GM18498 (cell line): Measurements from ENCODE around the gene PTPRA.
"Not testable (repeated sequence)": the region's sequence is repeated elsewhere in the genome, so short reads cannot be mapped to it uniquely, and the experiment has no call there.

Experiments
- ATAC-seq: cut with Tn5 transposase; IDR thresholded peaks from one replicate; pipeline ENCODE4 v1.9.1; 2021; ENCODE audit warnings: mild to moderate bottlenecking, moderate library complexity; ENCODE audit not compliant: unreplicated experiment

PTPRA gene

DNA sequence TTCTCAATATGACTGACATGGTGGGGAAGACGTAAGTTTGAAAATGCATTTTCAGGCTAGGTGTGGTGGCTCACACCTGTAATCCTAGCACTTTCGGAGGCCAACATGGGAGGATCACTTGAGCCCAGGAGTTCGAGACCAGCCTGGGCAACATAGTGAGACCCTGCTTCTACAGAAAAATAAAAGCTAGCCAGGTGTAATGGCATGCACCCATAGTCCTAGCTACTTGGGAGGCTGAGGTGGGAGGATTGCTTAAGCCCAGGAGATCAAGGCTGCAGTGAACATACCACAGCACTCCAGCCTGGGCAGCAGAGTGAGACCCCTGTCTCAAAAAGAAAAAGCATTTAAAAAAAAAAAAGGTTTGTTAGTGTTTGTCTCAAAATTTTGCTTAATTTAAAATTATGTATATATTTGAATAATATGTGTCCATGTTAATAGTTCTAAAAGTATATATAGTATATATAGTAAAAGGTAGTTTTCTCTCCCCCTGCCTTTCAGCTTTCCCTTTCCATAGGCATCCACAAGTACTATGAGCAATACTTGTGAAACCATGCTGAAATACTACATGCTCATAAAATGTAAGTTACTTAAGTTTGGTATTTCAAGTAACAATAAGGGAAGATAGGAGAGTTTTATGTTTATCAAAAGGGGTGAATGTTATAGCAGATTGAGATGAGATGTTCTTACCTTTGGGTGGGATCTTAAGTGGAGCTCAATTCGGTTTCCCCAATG lies 15.1 kb downstream of the PTPRA start:
- ATAC-seq: no peak

DNA sequence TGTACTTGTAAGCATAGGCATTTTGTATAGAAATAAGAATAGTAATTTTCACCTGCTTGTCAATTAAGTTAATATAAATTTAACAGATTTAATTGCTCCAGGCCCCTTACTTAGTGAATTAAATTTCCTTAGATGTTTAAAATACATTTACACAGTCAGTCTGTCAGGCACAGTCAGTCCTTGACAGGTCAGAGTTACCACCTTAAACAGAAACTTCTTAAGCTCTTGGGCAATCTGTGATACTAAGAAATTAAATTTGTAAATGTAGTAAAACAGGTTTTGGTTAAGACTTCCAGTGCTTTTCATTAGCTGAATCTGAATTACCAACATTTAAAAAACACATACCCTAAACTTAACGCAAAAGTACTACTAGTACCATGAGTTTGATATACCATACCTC lies 15.9 kb downstream of the PTPRA start:
- no peak for ATAC-seq

DNA sequence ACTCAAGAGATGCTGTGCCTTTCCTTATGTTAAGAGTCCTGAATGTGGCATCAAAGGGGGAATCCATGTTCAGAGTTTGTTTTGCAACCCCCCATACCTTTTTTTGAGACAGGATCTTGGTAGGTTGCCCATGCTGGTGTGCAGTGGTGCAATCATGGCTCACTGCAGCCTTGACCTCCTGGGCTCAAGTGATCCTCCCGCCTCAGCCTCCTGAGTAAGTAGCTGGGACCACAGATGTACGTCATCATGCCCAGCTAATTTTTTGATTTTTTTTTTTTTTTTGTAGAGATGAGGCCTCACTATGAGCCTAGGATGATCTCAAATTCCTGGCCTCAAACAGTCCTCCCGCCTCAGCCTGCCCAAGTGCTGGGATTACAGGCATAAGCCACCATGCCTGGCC lies 16.5 kb downstream of the PTPRA start:
- ATAC-seq: no peak

DNA sequence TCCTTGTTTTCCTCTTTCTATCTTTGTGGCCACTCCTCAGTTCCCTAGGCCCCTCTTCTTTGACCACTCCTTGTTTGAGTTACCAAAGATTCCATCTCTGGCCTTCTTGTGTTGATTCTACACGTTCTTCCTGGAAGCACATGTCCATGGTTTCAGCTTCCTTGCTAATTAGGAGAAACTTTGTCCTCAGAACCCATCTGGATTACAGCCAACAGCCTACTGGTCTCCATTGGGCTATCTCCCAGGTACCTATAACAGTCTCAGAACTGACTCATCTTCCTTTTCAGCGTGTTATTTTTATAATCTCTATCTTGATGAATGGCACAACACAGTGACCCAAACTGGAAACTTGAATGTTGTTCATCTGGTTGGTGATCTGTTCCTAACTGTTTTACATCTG lies 17.5 kb downstream of the PTPRA start:
- ATAC-seq: no peak

DNA sequence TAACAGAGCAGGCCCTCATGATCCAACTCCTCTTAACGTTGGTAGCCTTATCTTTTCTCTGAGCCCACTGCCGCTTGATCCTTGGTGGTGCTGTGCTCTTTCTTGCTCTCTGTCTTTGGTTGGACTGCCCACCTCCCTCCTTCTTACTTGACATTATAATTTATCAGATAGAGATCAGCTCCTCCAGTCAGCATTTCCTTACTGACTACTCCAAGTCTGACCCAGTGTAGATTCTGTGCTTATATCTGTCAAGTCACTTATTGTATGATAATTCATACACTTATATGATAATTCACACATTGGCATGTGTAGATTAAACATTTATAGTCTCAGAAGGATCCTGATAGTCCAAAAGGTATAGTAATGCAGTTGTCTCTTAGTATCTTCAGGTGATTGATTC lies 18.1 kb downstream of the PTPRA start:
- ATAC-seq: no peak

DNA sequence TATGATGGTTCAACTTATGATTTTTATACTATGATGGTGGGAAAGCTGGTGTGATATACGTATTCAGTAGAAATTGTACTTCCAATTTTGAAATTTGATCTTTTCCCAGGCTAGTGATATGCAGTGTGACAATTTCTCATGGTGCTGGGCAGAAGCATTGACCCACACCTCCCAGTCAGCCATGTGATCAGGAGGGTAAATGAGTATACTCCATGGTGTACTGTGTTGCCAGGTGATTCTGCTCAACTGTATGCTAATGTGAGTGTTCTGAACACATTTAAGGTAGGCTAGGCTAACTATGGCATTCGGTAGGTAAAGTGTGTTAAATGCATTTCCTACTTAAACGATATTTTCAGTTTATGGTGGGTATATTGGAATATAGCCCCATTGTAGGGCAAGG lies 19.1 kb downstream of the PTPRA start:
- no peak for ATAC-seq

DNA sequence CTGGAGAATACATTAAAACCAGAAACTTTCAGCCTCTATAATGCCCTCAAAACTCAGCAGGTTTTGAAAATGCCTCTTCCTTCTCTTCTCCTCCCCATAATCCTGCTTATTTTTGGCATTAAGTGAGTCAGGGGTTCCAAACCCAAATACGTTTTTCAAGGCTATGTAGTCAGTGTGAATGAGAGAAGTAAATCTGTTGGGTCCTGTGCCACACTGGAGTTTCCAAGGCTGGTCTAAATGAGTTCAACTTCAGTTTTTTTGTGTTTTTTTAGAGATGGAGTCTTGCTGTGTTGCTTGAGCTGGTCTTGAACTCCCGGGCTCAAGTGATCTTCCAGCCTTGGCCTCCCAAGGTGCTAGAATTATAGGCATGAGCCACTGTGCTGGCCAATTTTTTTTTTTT lies 20.9 kb downstream of the PTPRA start:
- ATAC-seq: no peak

DNA sequence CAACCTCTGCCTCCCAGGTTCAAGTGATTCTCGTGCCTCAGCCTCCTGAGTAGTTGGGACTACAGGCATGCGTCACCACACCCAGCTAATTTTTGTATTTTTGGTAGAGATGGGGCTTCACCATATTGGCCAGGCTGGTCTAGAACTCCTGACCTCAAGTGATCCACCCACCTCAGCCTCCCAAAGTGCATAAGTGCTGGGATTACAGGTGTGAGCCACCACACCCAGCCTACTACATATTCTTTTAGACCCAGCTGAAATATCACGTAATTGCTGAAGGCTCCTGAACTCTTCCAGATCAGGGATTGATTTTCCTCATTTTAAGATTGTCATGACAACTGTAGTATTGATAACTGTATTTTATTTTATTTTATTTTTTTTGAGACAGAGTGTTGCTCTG lies 21.9 kb downstream of the PTPRA start:
- ATAC-seq: not testable (repeated sequence)

DNA sequence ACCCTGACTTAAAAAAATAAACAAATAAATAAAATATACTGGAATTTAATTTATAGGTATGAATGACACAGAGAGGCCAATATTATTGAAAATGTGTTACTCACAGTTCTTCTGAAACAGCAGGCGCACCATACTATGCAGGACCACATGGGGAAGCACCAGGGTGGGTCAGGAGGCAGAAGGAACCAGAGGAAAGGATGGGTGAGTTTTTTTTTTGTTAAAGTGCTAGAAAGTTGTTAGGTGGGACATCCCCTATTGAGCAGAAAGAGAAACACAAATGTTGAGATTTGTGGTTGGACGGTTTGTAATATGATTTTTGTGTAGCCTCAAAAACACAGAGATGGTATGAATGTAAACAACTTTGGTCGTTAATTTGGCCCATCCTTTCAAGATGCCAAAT lies 26.0 kb downstream of the PTPRA start:
- no peak for ATAC-seq

DNA sequence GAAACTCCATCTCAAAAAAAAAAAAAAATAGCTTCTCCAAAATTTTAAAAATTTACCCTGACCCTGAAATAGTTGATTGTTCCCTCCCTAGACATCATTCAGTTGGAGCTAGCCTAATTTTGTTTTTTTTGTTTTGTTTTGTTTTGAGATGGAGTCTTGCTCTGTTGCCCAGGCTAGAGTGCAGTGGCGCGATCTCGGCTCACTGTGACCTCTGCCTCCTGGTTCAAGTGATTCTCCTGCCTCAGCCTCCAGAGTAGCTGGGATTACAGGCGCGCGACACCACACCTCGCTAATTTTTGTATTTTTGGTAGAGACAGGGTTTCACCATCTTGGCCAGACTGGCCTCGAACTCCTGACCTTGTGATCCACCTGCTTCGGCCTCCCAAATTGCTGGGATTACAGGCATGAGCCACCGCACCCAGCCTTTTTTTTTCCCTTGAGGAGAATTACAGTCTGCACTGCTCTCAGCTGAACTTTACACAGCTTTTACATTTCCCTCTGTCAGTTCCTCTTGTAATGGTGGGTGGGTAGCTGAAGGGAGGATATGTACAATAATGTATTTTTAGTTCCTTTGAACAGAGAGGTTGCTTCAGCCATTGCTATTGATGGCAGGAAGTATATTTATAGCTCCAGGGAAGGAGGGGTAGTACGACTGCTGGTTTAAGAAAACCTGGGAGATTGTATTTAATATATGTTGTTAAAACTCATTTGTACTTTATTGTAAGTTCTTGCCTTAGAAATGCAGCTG lies 27.7 kb downstream of the PTPRA start:
- ATAC-seq: no peak

DNA sequence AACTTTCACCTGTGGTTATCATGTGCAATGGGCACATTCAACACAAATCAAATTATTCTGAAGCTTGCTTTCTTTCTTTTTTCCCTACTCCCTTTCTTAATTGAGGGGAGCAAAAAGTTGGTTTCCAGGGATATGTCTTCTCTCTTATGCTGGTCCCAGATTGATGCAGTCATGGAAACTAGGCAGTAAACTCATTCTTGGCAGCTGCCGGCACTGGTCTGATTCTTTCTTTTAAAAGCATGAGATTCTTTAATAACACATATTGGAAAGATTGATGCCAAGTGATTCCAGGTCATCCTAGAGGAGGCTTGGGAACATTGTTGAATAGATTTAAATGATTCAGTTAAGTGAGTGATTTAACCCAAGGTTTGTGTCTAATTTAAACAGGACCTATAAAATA lies 29.0 kb downstream of the PTPRA start:
- no peak for ATAC-seq

DNA sequence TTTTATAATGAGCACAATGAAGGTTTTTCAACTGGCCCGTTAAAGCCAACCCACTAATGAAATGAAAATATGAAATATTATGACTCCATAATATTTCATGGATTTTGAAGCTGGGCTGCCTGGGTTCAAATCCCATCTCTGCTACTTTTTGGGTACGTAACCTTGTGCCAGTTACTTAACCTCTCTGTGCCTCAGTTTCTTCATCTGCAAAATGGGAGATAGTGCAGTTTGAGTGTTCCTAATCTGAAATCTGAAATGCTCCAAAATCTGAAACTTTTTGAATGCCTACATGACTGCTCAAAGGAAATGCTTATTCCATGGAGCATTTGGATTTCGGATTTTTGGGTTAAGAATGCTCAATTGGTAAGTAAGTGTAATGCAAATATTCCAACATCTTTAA lies 29.5 kb downstream of the PTPRA start:
- ATAC-seq: no peak

DNA sequence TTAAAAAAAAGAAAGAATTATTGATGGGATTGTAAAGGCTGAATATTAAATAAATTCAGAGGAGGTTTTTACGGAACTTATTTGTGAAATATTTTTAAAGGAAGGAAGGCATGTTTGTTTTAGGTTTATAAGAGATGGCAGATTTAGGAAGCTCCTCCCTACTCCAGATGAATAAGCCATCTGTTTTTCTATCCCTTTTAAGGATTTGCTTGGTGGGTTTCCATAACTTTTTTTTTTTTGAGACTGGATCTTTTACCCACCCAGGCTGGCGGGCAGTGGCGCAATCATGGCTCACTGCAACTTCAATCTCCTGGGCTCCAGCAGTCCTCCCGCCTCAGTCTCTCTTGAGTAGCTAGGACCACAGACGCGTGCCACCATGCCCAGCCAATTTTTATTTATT lies 30.4 kb downstream of the PTPRA start:
- ATAC-seq: no peak

DNA sequence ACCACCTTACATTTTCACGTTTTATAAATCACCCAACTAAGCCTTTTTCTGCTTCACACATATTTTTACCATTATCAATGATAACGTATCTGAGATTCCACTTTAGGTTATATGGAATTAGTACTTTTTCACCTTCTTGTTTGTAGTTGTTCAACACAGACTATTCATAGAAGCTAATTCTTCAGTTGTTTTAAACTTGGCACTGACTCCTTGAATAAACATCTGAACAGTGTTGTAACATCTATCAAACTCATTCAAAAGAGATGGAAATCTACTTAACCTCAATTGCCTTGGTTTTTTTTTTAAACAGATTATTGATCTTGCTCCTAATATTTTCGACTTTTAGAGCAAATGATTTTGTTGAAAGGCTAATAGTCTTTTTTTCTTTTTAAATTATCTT lies 34.2 kb downstream of the PTPRA start:
- ATAC-seq: no peak

DNA sequence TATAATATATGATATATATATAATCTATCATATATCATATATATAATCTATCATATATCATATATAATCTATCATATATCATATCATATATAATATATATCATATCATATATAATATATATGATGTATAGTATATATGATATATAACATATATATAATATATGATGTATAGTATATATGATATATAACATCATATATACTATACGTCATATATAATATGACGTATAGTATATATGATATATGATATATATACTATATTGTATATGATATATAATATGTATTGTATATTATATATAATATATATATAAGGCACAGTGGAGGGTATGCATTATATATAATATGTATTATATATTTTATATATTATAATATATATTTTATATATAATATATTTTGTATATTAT lies 36.7 kb downstream of the PTPRA start:
- ATAC-seq: no peak

DNA sequence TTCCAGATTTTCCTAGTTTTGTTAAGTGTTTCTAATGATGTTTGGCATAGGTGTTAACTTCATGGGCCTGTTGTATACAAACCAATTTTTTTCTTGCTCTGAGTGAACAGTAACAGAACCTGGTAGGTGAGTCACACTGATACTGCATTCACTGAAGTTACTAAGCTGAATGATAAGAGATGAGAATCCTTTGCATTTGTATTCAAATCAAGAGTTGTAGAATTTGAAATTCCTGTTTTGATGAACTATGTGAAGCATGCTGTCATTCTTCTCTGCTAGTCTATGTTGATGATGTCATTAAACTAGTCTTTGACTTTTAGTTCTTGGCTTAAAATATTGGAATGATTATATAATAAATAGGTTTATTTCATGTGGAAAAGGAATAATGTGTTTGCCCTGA lies 37.9 kb downstream of the PTPRA start:
- no peak for ATAC-seq

DNA sequence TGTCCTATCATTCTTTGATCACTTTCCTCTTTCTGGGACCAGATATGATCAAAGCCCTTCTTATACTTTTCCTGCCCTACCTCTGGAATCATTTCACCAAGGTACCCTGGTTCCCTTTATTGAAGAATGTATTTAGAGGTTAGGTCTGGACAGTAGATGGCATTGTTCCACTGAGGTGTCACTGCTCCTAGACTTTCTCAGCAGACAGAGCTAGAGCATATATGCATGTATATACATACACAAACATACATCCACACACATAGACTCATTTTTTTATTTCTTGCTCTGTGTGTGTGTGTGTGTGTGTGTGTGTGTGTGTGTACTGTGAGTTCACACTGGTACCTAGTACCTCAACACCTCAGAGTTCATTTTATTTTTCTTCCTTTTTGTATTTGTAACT lies 40.9 kb downstream of the PTPRA start:
- no peak for ATAC-seq

DNA sequence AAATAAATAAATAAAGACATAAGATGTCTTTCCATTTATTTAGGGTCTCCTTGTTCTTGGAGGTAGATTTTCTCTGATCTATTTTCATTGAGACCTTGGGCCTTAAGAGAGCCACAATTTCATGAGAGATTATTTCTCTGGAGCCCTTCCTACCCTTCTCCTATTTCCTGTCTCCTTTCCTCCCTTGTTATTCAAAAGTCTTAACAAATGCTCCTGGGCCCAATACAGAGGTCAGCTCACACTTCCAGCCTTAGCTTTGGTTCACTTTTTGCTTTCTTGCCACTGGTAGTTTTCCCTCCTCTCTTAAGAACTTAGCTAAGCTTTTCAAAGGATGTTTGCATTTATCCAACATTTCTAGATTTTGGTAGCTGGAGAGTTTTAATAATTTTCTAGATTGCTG lies 44.0 kb downstream of the PTPRA start:
- ATAC-seq: no peak

DNA sequence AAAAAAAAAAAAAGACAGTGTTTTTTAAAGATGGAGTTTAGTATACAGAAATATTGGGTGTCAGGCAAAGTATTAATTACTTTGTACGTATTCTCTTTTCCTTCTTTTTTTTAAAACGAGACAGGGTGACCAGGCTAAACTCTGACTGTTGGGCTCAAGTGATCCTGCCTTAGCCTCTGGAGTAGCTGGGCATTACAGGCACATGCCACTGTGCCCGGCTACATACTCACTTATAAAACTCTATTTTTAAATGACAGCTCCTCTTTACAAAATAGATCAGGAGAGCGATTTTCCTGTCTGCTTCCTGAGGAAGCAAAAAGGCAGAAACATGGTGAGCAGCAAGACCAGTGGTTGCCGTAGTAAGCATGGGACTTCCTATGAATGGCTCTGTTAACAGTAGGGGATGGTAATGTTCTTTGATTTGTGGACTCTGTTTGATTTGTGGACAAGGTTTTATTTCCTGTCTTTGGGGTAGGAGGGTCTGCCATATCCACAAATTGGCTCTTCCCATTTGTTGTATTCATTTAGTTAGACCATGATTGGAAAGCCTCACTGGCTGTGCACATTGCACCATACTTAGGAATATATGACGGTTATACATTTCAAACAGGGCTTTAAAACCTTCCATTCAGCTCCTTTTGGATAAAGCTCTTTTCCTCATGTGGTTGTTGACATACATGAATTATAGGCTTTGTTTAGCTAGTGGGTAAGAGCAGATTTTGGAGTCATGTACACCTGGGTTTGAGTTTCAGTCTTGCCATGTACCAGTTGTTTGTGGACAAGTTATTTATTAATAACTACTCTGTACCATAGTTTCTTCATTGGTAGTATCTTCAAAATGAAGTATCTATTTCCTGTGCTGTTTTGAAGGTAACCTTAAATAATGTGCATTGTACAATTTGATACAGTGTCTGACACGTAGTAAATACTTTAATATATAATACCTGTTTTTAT lies 45.1 kb downstream of the PTPRA start:
- ATAC-seq: no peak

DNA sequence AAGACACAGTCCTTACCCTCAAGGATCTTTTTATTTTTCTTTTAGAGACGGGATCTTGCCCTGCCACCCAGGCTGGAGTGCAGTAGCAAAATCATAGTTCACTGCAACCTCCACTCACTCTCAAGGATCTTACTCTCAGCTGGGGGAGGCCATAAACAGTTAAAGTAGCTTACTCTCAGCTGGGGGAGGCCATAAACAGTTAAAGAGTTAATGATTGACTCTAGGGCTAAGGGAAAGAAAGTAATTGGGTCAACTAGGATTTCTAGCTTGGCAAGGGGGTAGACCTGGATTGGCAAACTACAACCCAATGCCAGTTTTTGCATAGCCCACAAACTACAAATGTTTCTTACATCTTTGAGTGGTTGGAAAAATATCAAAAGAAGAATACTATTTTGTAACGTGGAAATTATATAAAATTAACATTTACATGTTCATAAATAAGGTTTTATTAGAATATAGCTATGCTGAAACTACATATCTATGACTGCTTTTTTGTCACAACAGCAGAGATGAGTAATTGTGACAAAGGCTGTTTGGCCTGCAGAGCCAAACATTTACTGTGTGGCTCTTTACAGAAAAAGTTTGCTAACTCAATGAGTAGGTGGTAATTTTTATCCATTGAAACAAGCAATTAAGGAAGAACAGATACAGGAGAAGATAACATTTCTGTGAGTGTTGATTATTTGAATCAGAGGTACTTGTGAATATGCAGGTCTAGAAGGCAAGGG lies 46.4 kb downstream of the PTPRA start:
- ATAC-seq: no peak

DNA sequence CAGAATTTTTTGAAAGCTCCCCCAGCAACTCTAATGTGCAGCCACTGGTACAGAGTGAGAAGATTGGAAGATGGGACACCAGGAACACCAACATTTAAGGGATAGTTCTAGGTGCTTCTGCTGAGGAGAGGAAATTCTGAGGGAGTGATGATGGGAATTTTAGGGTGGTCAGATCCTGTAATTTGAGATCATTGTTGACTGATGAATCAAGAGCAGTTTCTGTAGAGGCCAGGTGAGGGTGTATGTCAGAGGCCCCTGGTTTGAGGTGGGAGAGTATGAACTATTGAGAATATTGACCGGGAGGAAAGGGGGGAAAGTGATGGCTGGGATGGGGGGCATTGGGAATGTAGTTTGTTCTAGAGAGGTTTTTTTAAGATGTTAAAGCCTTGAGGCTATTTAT lies 47.2 kb downstream of the PTPRA start:
- no peak for ATAC-seq
